GM12801 (cell line): ENCODE results near the gene CSNK1G3.

ENCODE experiments used
- CTCF ChIP-seq: IDR thresholded peaks from one replicate; pipeline ENCODE4 v1.5.1; 2011; ENCODE audit warnings: control low read depth; ENCODE audit not compliant: insufficient read length; ENCODE audit errors: extremely low read depth

CSNK1G3 gene

GRCh38 chr5:123599171-123599570 is 87.2 kb downstream of the CSNK1G3 start:
- TF ChIP-seq CTCF = no peak

DNA sequence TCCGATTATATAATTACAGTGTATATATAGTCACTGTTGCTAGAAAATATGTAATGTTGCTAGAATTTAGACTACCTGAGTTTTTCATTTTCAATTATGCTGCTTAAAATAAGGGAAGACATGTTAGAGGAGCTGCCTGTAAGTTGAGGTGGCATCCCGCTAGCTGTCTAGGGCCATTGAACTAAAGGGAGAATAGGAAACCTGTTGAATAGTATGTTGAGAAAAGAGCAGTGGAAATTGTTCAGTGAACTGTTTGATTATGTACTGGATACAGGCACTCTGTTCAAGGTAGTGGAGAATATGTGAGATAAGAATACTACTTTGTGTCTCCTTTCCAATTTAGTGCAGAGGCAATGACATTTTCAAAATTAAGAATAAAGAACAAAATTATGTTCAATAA is 89.6 kb downstream of the CSNK1G3 start:
- no peak for TF ChIP-seq CTCF

- TF ChIP-seq CTCF = no peak
Observed at GRCh38 chr5:123605822-123606221, 93.8 kb downstream of the CSNK1G3 start.

DNA sequence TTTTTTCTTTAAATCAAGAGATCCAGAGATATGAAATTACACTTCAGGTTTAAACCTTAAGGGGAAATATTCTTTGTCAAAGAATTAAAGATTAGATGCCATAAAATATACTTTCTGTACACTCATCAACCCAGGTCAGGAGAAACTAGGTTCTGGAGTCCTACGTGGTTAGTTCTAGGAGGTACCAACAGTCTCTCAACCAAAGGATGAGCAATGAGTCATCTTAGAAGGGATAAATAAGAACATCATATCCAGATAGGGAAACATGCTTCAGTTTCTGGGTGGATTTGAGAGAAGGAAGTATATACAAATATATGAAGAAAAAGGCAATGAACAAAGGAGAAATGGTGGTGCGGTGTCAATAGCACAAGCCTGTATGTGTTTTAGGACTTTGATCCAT is 98.2 kb downstream of the CSNK1G3 start:
- TF ChIP-seq CTCF = no peak

GRCh38 chr5:123610665-123611405 is 98.9 kb downstream of the CSNK1G3 start:
- TF ChIP-seq CTCF = peak; percentile 93

DNA sequence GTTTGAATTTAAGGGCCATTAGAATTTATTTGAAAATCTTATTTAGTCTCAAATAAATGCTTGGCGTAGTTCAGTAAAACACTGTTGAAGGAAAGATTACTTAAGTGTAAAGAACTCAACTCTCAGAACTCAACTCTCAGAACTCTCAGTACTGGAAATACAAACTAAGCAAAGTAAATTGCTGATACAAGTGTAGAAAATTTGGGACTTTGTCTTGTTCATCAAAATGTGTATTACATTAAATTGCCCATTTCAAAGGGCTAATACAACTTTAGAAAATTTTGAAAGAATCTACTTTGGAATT is 99.4 kb downstream of the CSNK1G3 start:
- TF ChIP-seq CTCF = no peak

DNA sequence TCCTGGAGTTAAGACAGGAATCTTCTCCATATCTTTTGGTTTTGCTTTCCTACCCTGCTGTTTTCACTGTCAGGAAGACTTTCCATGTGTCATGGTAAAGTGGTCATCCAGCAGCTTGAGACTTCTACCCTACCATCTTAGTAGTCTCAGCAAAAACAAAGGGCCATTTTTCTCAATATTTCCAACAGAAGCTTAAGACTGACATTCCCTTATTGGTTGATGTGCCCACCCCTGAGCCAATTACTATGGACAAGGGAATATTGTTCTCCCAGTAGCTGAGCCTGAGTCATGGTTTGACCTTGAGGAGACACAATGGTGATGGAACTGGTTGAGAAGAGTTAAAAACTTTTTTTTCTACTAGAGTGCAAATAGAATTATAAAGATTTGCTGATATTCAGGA is 105.6 kb downstream of the CSNK1G3 start:
- TF ChIP-seq CTCF = no peak
